ENCODE data around the gene FREY1.

Gene FREY1

DNA sequence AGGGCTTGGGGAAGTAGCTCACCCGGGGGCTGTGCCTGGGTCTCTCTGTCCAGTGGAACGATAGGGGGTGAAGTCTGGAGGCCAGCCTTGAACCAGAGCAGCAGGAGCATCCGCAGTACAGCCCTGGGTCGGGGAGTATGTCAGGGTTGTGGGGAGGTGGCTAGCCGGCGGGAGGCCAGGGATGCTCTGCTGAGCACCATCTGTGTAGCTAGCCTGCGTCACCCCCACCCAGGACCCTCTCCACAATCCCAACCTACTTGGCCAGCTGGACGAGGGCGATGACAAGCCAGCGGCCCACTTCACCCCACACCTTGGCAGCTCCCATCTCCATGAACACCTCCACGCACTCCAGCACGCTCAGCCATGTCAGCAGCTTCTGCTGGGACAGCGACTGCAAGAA is 8.4 kb upstream of the FREY1 start:
- TF ChIP-seq, protein P1, sequence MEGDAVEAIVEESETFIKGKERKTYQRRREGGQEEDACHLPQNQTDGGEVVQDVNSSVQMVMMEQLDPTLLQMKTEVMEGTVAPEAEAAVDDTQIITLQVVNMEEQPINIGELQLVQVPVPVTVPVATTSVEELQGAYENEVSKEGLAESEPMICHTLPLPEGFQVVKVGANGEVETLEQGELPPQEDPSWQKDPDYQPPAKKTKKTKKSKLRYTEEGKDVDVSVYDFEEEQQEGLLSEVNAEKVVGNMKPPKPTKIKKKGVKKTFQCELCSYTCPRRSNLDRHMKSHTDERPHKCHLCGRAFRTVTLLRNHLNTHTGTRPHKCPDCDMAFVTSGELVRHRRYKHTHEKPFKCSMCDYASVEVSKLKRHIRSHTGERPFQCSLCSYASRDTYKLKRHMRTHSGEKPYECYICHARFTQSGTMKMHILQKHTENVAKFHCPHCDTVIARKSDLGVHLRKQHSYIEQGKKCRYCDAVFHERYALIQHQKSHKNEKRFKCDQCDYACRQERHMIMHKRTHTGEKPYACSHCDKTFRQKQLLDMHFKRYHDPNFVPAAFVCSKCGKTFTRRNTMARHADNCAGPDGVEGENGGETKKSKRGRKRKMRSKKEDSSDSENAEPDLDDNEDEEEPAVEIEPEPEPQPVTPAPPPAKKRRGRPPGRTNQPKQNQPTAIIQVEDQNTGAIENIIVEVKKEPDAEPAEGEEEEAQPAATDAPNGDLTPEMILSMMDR (tag by site-specific recombination; IDR thresholded peaks at IDR 0.05): no peak
- TF ChIP-seq ZNF510 (tag by site-specific recombination; IDR thresholded peaks at IDR 0.05; ENCODE audit: insufficient replicate concordance) (no peak), SALL2 (tag by site-specific recombination; IDR thresholded peaks at IDR 0.05; ENCODE audit: borderline replicate concordance) (no peak), ZNF426 (tag by site-specific recombination; IDR thresholded peaks at IDR 0.05) (no peak), ZNF623 (tag by site-specific recombination; IDR thresholded peaks at IDR 0.05) (no peak), ZNF707 (tag by site-specific recombination; IDR thresholded peaks at IDR 0.05) (no peak), ZFP41 (tag by site-specific recombination; IDR thresholded peaks at IDR 0.05; ENCODE audit: borderline replicate concordance) (no peak), ZNF660 (tag by site-specific recombination; IDR thresholded peaks at IDR 0.05) (no peak), SCRT1 (tag by site-specific recombination; IDR thresholded peaks at IDR 0.05; ENCODE audit: borderline replicate concordance) (no peak)
- TF ChIP-seq, protein P2, sequence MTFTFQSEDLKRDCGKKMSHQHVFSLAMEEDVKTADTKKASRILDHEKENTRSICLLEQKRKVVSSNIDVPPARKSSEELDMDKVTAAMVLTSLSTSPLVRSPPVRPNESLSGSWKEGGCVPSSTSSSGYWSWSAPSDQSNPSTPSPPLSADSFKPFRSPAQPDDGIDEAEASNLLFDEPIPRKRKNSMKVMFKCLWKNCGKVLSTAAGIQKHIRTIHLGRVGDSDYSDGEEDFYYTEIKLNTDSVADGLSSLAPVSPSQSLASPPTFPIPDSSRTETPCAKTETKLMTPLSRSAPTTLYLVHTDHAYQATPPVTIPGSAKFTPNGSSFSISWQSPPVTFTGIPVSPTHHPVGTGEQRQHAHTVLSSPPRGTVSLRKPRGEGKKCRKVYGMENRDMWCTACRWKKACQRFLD (tag by site-specific recombination; IDR thresholded peaks at IDR 0.05): no peak
- TF ChIP-seq, protein P3, sequence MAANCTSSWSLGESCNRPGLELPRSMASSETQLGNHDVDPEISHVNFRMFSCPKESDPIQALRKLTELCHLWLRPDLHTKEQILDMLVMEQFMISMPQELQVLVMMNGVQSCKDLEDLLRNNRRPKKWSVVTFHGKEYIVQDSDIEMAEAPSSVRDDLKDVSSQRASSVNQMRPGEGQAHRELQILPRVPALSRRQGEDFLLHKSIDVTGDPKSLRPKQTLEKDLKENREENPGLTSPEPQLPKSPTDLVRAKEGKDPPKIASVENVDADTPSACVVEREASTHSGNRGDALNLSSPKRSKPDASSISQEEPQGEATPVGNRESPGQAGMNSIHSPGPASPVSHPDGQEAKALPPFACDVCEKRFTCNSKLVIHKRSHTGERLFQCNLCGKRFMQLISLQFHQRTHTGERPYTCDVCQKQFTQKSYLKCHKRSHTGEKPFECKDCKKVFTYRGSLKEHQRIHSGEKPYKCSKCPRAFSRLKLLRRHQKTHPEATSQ (tag by site-specific recombination; IDR thresholded peaks at IDR 0.05): no peak
- TF ChIP-seq, protein P4, sequence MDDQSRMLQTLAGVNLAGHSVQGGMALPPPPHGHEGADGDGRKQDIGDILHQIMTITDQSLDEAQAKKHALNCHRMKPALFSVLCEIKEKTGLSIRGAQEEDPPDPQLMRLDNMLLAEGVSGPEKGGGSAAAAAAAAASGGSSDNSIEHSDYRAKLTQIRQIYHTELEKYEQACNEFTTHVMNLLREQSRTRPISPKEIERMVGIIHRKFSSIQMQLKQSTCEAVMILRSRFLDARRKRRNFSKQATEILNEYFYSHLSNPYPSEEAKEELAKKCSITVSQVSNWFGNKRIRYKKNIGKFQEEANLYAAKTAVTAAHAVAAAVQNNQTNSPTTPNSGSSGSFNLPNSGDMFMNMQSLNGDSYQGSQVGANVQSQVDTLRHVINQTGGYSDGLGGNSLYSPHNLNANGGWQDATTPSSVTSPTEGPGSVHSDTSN (CRISPR knock-in tag; IDR thresholded peaks at IDR 0.05): no peak
- no peak overlapping the region for H3K4me3 ChIP-seq (ENCODE audit: low read depth, low read length)
- no peaks in the 10 kb centered on the region for H3K9me3 ChIP-seq (ENCODE audit: control insufficient read depth, insufficient read depth, low read depth, low read length)
- H3K27ac ChIP-seq (ENCODE audit: extremely low read depth, low read depth, low read length): no peak overlapping the region
- no peaks in the 10 kb centered on the region; the same call in 1 of the 2 replicates for H3K4me1 ChIP-seq (ENCODE audit: control insufficient read depth, insufficient read depth, low read length)
- CTCF ChIA-PET: interaction anchor here (0.6 to 2.0 kb wide), 3 partner anchors 39 to 50 kb away, joined by 3 to 7 read pairs (median 3); no protein-coding TSS in a partner anchor
- POLR2A ChIA-PET: interaction anchor here (0.7 kb wide), 1 partner anchor 8 kb away, joined by 3 read pairs; no protein-coding TSS in a partner anchor
- peaks cover 0 to 46% of the 10 kb centered on the region in 2 experiments; a peak in 2 of 3 replicates for H3K36me3 ChIP-seq (ENCODE audit: control insufficient read depth in 2 of 2, insufficient read depth in 1 of 2, low read length in 2 of 2)

DNA sequence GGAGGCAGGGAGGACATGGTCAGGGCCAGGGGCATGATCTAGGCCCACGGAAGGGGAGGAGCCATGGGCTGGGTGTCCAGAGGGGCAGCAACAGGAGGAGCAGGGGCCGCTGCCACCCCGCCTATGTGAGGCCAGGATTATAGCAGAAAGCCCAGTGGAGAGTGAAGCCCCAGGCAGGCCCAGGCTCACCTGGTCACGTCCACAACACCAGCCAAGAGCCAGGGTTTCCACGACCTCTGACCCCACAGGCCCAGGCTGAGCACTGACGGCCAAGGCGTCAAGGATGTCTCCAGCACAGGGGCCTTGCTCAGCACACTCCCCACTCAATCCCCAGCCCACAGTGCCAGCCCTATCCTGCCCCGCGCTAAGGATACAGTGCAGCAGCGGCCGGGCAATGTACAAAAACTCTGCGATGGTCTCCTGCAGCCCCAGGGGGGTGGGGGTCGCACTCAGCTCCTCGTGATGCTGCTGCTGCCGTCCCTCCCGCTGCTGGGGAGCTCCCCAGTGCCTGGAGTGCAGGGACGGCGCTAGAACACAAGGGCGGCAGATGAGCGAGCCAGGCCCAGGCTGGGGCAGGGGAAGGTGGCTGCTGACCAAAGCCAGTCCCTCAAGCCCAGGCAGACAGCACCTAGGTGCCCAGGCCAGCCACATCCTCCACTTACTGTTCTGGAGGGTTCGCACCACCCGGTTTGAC is 7.0 kb upstream of the FREY1 start:
- ChIA-PET POLR2A (interaction anchor here (1.6 kb wide), 1 partner anchor 11 kb away, joined by 6 read pairs; no protein-coding TSS in a partner anchor), CTCF (interaction anchor here (0.8 to 1.3 kb wide), 2 partner anchors 41 to 93 kb away, joined by 3 to 5 read pairs; no protein-coding TSS in a partner anchor)
- Histone ChIP-seq H3K4me1 (ENCODE audit: control insufficient read depth, insufficient read depth, low read length) (no peaks in the 10 kb centered on the region; the same call in 1 of the 2 replicates), H3K9me3 (ENCODE audit: control insufficient read depth, insufficient read depth, low read depth, low read length) (no peaks in the 10 kb centered on the region), H3K36me3 (ENCODE audit: control insufficient read depth in 2 of 2, insufficient read depth in 1 of 2, low read length in 2 of 2) (peaks cover 0 to 59% of the 10 kb centered on the region in 2 experiments; a peak in 2 of 3 replicates), H3K4me3 (ENCODE audit: low read depth, low read length) (no peak overlapping the region), H3K27ac (ENCODE audit: extremely low read depth, low read depth, low read length) (no peak overlapping the region)
- TF ChIP-seq RBAK (tag by site-specific recombination; IDR thresholded peaks at IDR 0.05): no peak
- no peak for TF ChIP-seq ZNF510 (tag by site-specific recombination; IDR thresholded peaks at IDR 0.05; ENCODE audit: insufficient replicate concordance)
- TF ChIP-seq KLF7 (tag by site-specific recombination; IDR thresholded peaks at IDR 0.05; ENCODE audit: borderline replicate concordance): no peak
- no peak for TF ChIP-seq HOXC10 (CRISPR knock-in tag; IDR thresholded peaks at IDR 0.05)
- TF ChIP-seq, protein P5, sequence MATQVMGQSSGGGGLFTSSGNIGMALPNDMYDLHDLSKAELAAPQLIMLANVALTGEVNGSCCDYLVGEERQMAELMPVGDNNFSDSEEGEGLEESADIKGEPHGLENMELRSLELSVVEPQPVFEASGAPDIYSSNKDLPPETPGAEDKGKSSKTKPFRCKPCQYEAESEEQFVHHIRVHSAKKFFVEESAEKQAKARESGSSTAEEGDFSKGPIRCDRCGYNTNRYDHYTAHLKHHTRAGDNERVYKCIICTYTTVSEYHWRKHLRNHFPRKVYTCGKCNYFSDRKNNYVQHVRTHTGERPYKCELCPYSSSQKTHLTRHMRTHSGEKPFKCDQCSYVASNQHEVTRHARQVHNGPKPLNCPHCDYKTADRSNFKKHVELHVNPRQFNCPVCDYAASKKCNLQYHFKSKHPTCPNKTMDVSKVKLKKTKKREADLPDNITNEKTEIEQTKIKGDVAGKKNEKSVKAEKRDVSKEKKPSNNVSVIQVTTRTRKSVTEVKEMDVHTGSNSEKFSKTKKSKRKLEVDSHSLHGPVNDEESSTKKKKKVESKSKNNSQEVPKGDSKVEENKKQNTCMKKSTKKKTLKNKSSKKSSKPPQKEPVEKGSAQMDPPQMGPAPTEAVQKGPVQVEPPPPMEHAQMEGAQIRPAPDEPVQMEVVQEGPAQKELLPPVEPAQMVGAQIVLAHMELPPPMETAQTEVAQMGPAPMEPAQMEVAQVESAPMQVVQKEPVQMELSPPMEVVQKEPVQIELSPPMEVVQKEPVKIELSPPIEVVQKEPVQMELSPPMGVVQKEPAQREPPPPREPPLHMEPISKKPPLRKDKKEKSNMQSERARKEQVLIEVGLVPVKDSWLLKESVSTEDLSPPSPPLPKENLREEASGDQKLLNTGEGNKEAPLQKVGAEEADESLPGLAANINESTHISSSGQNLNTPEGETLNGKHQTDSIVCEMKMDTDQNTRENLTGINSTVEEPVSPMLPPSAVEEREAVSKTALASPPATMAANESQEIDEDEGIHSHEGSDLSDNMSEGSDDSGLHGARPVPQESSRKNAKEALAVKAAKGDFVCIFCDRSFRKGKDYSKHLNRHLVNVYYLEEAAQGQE (tag by site-specific recombination; IDR thresholded peaks at IDR 0.05): no peak
- no peak for TF ChIP-seq KLF10 (tag by site-specific recombination; IDR thresholded peaks at IDR 0.05)
- TF ChIP-seq ZNF433 (tag by site-specific recombination; IDR thresholded peaks at IDR 0.05; ENCODE audit: low read depth): no peak
- TF ChIP-seq, protein P6, sequence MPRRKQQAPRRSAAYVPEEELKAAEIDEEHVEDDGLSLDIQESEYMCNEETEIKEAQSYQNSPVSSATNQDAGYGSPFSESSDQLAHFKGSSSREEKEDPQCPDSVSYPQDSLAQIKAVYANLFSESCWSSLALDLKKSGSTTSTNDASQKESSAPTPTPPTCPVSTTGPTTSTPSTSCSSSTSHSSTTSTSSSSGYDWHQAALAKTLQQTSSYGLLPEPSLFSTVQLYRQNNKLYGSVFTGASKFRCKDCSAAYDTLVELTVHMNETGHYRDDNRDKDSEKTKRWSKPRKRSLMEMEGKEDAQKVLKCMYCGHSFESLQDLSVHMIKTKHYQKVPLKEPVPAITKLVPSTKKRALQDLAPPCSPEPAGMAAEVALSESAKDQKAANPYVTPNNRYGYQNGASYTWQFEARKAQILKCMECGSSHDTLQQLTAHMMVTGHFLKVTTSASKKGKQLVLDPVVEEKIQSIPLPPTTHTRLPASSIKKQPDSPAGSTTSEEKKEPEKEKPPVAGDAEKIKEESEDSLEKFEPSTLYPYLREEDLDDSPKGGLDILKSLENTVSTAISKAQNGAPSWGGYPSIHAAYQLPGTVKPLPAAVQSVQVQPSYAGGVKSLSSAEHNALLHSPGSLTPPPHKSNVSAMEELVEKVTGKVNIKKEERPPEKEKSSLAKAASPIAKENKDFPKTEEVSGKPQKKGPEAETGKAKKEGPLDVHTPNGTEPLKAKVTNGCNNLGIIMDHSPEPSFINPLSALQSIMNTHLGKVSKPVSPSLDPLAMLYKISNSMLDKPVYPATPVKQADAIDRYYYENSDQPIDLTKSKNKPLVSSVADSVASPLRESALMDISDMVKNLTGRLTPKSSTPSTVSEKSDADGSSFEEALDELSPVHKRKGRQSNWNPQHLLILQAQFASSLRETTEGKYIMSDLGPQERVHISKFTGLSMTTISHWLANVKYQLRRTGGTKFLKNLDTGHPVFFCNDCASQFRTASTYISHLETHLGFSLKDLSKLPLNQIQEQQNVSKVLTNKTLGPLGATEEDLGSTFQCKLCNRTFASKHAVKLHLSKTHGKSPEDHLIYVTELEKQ (tag by site-specific recombination; IDR thresholded peaks at IDR 0.05; ENCODE audit: borderline replicate concordance): no peak
- no peak for TF ChIP-seq ZNF184 (tag by site-specific recombination; IDR thresholded peaks at IDR 0.05)

All from HEK293 (cell line).